K562 treated with DMSO at 1 percent for 12 hours (cell line): ENCODE data around the gene NUCKS1. TPM values are rescaled to one million over a fixed set of nuclear protein-coding genes. Genes with fewer than 3 reads are reported as not detected.

Experiments used
- total RNA-seq: library from RNA; unstranded; fragments of 300-600 nt; gene quantifications from 2 replicates; pipeline ENCODE4 v1.2.3, GENCODE V29; 2022; ENCODE audit not compliant: insufficient read depth

NUCKS1 gene
- total RNA-seq = 84.8 and 340 TPM in 2 replicates

GRCh38 chr1:205750138-205751035 is at the start of gene NUCKS1:
Gene NUCKS1 (minus strand): TSS chr1:205750182. CDS start chr1:205749973, 209 bp downstream.

GRCh38 chr1:205775015-205775716 is 25.2 kb upstream of the NUCKS1 start, which contains the start of gene RAB29:
Gene RAB29 (minus strand): TSS chr1:205775482. CDS start chr1:205774956, 526 bp downstream.

GRCh38 chr1:205680073-205680851 is 69.7 kb downstream of the NUCKS1 start, which contains the start of gene SLC45A3:
Gene SLC45A3 (minus strand): TSS chr1:205680509. CDS start chr1:205664656, 15,853 bp downstream.

Other genes starting within 250 kb of the NUCKS1 start
- 0.97 and 2.0 TPM in 2 replicates for gene CDK18, start 245.5 kb downstream of the NUCKS1 start, total RNA-seq
- 3.4 and 10.5 TPM in 2 replicates for gene ELK4, start 118.2 kb downstream of the NUCKS1 start, total RNA-seq
- 2.9 and 6.3 TPM in 2 replicates for gene SLC45A3, start 69.7 kb downstream of the NUCKS1 start, total RNA-seq
- gene RAB29, start 25.3 kb upstream of the NUCKS1 start, total RNA-seq = 6.1 and 15.7 TPM in 2 replicates
- gene SLC41A1, start 63.0 kb upstream of the NUCKS1 start, total RNA-seq = 2.6 and 12.2 TPM in 2 replicates
- gene PM20D1, start 100.0 kb upstream of the NUCKS1 start, total RNA-seq = not detected in 2 replicates
- 0.14 TPM in 1 of 2 replicates, not detected in the other for gene SLC26A9, start 193.3 kb upstream of the NUCKS1 start, total RNA-seq